Lung (tissue), 13 donors: ENCODE data around the gene METTL4. TPM values are rescaled to one million over a fixed set of nuclear protein-coding genes. Genes with fewer than 3 reads are reported as not detected.

Experiments used
- ATAC-seq: fragments of 200-7000 bp; cut with Tn5 transposase; one replicate; pipeline ENCODE4 v1.9.1; 2020; ENCODE audit warnings: moderate number of reproducible peaks; ENCODE audit not compliant: insufficient read depth, low FRiP score
- DNase-seq, 3 donors: peaks; one replicate each; pipeline ENCODE4 v3.0.0-alpha.2; 2013 to 2017
- H3K27ac ChIP-seq, 2 donors: one replicate each; pipeline ENCODE4 v1.5.1; 2013; ENCODE audit warnings: mild to moderate bottlenecking in 2 of 2, moderate library complexity in 2 of 2, control low read depth in 1 of 2, inconsistent platforms in 1 of 2, low read depth in 1 of 2, low read length in 1 of 2
- H3K27me3 ChIP-seq, 3 donors: one replicate each; pipeline ENCODE4 v1.5.1; 2013; ENCODE audit warnings: low read length in 2 of 3; ENCODE audit not compliant: control insufficient read depth in 3 of 3, insufficient read depth in 3 of 3
- H3K36me3 ChIP-seq, 4 donors: one replicate each; pipeline ENCODE4 v1.5.1; 2013; ENCODE audit warnings: low read length in 4 of 4, mild to moderate bottlenecking in 1 of 4, moderate library complexity in 1 of 4; ENCODE audit not compliant: control insufficient read depth in 4 of 4, insufficient read depth in 4 of 4
- H3K4me1 ChIP-seq, 5 donors: one replicate each; pipeline ENCODE4 v1.5.1; 2013; ENCODE audit warnings: low read length in 5 of 5, mild to moderate bottlenecking in 2 of 5, moderate library complexity in 1 of 5; ENCODE audit not compliant: control insufficient read depth in 5 of 5, insufficient read depth in 5 of 5
- H3K4me3 ChIP-seq: one replicate; pipeline ENCODE4 v1.5.1; 2013; ENCODE audit warnings: mild to moderate bottlenecking, control low read depth, moderate library complexity
- H3K9ac ChIP-seq, 2 donors: one replicate each; pipeline ENCODE4 v1.5.1; 2013; ENCODE audit warnings: low read length in 2 of 2, control low read depth in 1 of 2; ENCODE audit not compliant: insufficient read depth in 1 of 2
- H3K9me3 ChIP-seq, 4 donors: one replicate each; pipeline ENCODE4 v1.5.1; 2013; ENCODE audit warnings: low read length in 3 of 4, mild to moderate bottlenecking in 1 of 4, moderate library complexity in 1 of 4; ENCODE audit not compliant: control insufficient read depth in 4 of 4, insufficient read depth in 3 of 4
- WGBS, 2 donors: extraction: QIAGEN DNeasy Blood & Tissue Kit; methylation state at CpG; one replicate each; pipeline ENCODE4 v1.1.7; 2013; 5-methylcytosine and 5-hydroxymethylcytosine counted together
- polyA plus RNA-seq, 2 donors: library from polyadenylated mRNA; stranded (reverse); fragments of 200-250 nt; gene quantifications; one replicate each; pipeline ENCODE4 v1.2.1, GENCODE V29; 2013
- small RNA-seq: library from RNA; depleted of rRNA; stranded (forward); fragments of <200 nt; gene quantifications from one replicate; pipeline ENCODE3, GENCODE V24; 2014; ENCODE audit warnings: low replicate concordance
- total RNA-seq, 2 donors: library from RNA; depleted of rRNA in 1 of 2; stranded (reverse); fragments of >200 nt in 1 of 2; gene quantifications; one replicate each; pipeline ENCODE4 v1.2.1, GENCODE V29; 2014 to 2021
- TF ChIP-seq, protein P1 (sequence below): IDR thresholded peaks from 2 replicates; pipeline ENCODE4 v1.5.1; 2012; ENCODE audit warnings: mild to moderate bottlenecking; ENCODE audit errors: control extremely low read depth, extremely low read depth
- donor health status: control.
- donor health status: control.
- donor health status: Bipolar disorder and iron deficiency.
- donor health status: healthy.
- donor health status: DM: yes; HTN: yes; CAD: no.

Gene METTL4
- total and polyA plus RNA-seq, 4 donors: 5.3 to 19.3 (median 8.1) TPM

DNA sequence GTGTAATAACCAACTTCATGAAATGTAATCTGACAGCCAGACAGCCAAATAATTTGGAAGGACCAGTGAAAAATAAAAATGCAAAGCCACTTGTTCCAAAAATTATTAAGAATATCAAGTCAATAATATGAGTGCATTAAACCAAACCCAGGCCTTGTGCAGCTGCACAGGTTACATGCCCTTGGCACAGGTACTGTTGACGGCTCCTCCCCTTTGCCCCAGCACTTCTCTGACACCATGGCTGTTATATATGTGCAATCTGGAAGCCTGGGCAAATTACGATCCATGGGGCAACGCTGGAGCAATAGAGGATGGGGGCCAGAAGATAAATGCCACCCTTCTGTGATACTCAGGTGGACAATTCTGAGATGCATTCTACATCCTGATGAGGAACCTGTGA, 68.9 kb downstream of the METTL4 start:
- Histone ChIP-seq H3K36me3 (no peaks in the 10 kb centered on the region), H3K9ac (no peak overlapping the region), H3K9me3 (no peaks in the 10 kb centered on the region), H3K4me3 (no peak overlapping the region), H3K27me3 (no peaks in the 10 kb centered on the region), H3K27ac (no peak overlapping the region), H3K4me1 (no peaks in the 10 kb centered on the region)
- TF ChIP-seq, protein P1, sequence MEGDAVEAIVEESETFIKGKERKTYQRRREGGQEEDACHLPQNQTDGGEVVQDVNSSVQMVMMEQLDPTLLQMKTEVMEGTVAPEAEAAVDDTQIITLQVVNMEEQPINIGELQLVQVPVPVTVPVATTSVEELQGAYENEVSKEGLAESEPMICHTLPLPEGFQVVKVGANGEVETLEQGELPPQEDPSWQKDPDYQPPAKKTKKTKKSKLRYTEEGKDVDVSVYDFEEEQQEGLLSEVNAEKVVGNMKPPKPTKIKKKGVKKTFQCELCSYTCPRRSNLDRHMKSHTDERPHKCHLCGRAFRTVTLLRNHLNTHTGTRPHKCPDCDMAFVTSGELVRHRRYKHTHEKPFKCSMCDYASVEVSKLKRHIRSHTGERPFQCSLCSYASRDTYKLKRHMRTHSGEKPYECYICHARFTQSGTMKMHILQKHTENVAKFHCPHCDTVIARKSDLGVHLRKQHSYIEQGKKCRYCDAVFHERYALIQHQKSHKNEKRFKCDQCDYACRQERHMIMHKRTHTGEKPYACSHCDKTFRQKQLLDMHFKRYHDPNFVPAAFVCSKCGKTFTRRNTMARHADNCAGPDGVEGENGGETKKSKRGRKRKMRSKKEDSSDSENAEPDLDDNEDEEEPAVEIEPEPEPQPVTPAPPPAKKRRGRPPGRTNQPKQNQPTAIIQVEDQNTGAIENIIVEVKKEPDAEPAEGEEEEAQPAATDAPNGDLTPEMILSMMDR: no peak
- 66 to 81% methylated on average over 3 of the region's 3 CpGs for WGBS, 2 donors
- no peak for ATAC-seq
- DNase-seq: no peak

DNA sequence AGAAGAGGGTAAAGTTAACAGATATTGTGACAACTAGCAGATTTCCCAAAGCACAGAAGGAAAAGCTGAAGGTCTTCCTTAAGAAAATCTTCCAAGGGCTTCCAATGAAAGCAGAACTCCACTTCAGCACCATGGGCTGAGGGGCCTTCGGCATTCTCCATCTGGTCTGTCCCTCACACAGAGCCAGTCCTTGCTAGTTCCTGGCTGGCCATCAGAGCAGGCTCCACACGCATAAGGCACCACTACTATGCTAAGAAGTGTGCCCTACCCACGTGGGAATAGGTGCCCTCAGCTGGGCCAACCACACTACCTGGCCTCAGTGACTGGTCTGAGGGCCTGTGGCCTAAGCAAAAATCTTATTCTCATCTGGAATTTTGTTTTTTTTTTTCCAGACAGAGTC, 73.5 kb downstream of the METTL4 start:
- 81 to 84% methylated on average over 3 of the region's 3 CpGs for WGBS, 2 donors
- H3K9me3 ChIP-seq: no peaks in the 10 kb centered on the region
- no peaks in the 10 kb centered on the region for H3K4me1 ChIP-seq
- no peak overlapping the region for H3K27ac ChIP-seq
- H3K36me3 ChIP-seq: no peaks in the 10 kb centered on the region
- no peak overlapping the region for H3K9ac ChIP-seq
- TF ChIP-seq, protein P1: no peak
- ATAC-seq (no peak), DNase-seq (no peak)
- H3K27me3 ChIP-seq: no peaks in the 10 kb centered on the region
- H3K4me3 ChIP-seq: no peak overlapping the region

DNA sequence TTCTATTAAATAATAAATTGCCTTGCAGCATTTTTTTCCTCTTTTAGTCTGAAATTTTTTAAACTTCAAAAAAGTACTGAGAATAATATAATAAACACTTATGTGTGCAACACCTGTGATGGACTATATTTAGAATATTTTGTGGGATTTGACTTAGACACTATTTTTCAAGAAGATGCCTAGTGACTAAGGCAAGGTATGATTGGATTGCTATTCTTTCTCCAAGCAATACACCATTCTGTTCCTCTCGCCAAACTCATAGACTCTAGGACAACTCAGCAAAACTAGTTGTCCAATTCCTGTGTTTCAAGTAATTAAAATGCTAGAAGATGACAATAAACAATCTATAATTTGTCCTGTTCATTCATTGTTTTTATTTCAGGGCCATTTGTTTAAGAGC, 75.9 kb downstream of the METTL4 start:
- Histone ChIP-seq H3K9me3 (no peaks in the 10 kb centered on the region), H3K9ac (no peak overlapping the region), H3K36me3 (no peaks in the 10 kb centered on the region), H3K4me1 (no peaks in the 10 kb centered on the region), H3K27me3 (no peaks in the 10 kb centered on the region), H3K27ac (no peak overlapping the region), H3K4me3 (no peak overlapping the region)
- no peak for DNase-seq
- TF ChIP-seq, protein P1: no peak
- ATAC-seq: no peak
- 95 to 96% methylated on average over 1 of the region's 1 CpG for WGBS, 2 donors

DNA sequence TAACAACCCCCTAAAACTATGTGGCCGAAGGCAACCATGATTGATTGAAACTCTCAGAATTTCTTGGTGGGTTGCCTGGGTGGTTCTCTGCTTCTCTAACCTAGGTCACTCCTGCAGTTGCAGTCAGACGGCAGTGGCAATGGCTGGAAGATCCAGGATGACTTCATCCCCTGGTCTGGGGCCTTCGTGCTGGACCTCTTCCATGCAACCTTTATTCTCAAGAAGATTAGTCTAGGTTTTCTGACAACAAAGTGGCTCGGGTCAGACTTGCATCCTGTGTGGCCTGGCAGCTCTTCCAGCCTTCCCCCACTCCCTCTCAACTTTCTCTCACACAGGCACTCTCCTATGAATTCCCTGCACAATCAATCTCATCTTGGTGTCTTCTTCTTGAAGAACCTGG, 76.4 kb downstream of the METTL4 start:
- ATAC-seq: no peak
- TF ChIP-seq, protein P1: no peak
- 65 to 77% methylated on average over 4 of the region's 4 CpGs for WGBS, 2 donors
- Histone ChIP-seq H3K4me3 (no peak overlapping the region), H3K4me1 (no peaks in the 10 kb centered on the region), H3K9ac (no peak overlapping the region), H3K9me3 (no peaks in the 10 kb centered on the region), H3K27me3 (no peaks in the 10 kb centered on the region), H3K27ac (no peak overlapping the region), H3K36me3 (no peaks in the 10 kb centered on the region)
- DNase-seq: no peak

Small RNA genes lying within 50 kb of the gene (small RNA-seq; reads per million reads assigned to genes)
- gene RF00019 (not detected), gene RF01233 (not detected)

Other genes starting within 250 kb of the METTL4 start
- gene NDC80, start 52 bp upstream of the METTL4 start, total RNA-seq: 1 to 10 TPM in 1 of 2 donors, under 1 TPM in 1; 0.55 to 3.9 TPM
- gene NDC80, start 52 bp upstream of the METTL4 start, polyA plus RNA-seq: 1 to 10 TPM; 1.1 to 3.4 TPM
- 100 to 1,000 TPM in 1 of 2 donors, 10 to 100 TPM in 1; 40.3 to 179 TPM for gene SMCHD1, start 84.2 kb upstream of the METTL4 start, total RNA-seq
- 10 to 100 TPM in 1 of 2 donors, 1 to 10 TPM in 1; 7.3 to 22.6 TPM for gene SMCHD1, start 84.2 kb upstream of the METTL4 start, polyA plus RNA-seq